Kidney (tissue), 14 donors: ENCODE results near the gene SPEN. TPM values are rescaled to one million over a fixed set of nuclear protein-coding genes. Genes with fewer than 3 reads are reported as not detected.

ENCODE experiments used
- DNase-seq, 5 donors: peaks; one replicate each; pipeline ENCODE4 v3.0.0-alpha.2; 2013 to 2020
- FAIRE-seq: peaks from 2 replicates; lab custom pipeline; 2012; peaks lifted over from hg19 to GRCh38; lab: Jason Lieb, UNC
- H3K27ac ChIP-seq, 2 donors: one replicate each; pipeline ENCODE4 v1.7.0; 2013; ENCODE audit warnings: low read depth in 2 of 2, low read length in 2 of 2, inconsistent platforms in 1 of 2
- H3K27me3 ChIP-seq: one replicate; pipeline ENCODE4 v1.7.1; 2013; ENCODE audit warnings: low read length, inconsistent platforms; ENCODE audit not compliant: control insufficient read depth, insufficient read depth
- H3K36me3 ChIP-seq, 3 donors: one replicate each; pipeline versions ENCODE4 v1.7.0 to v1.7.1; 2013; ENCODE audit warnings: low read length in 3 of 3, control low read depth in 1 of 3, inconsistent platforms in 1 of 3; ENCODE audit not compliant: insufficient read depth in 3 of 3, control insufficient read depth in 2 of 3
- H3K4me1 ChIP-seq, 3 donors: one replicate each; pipeline versions ENCODE4 v1.7.0 to v1.7.1; 2013; ENCODE audit warnings: low read length in 3 of 3, inconsistent platforms in 1 of 3, low read depth in 1 of 3; ENCODE audit not compliant: control insufficient read depth in 2 of 3, insufficient read depth in 2 of 3
- H3K4me3 ChIP-seq, 3 donors: one replicate each; pipeline versions ENCODE4 v1.7.0 to v1.8.1; 2013; ENCODE audit warnings: low read length in 3 of 3, control low read depth in 1 of 3, inconsistent platforms in 1 of 3
- H3K9ac ChIP-seq, 3 donors: one replicate each; pipeline versions ENCODE4 v1.7.0 to v1.7.1; 2013; ENCODE audit warnings: low read length in 3 of 3, control low read depth in 1 of 3, inconsistent platforms in 1 of 3
- H3K9me3 ChIP-seq, 3 donors: one replicate each; pipeline versions ENCODE4 v1.7.0 to v1.7.1; 2013; ENCODE audit warnings: low read length in 3 of 3, control low read depth in 1 of 3, inconsistent platforms in 1 of 3; ENCODE audit not compliant: control insufficient read depth in 2 of 3, insufficient read depth in 1 of 3
- CTCF ChIP-seq: IDR thresholded peaks from 3 replicates; pipeline ENCODE4 v1.5.1; 2012; ENCODE audit warnings: mild to moderate bottlenecking, moderate library complexity, borderline replicate concordance; ENCODE audit not compliant: insufficient read depth; ENCODE audit errors: extremely low read depth
- intact Hi-C: fragments of 100-400 bp; cut with DNase I; formaldehyde crosslinking; loops from one replicate; pipeline ENCODE4 v1.11.1; 2022
- polyA plus RNA-seq: library from polyadenylated mRNA; stranded (reverse); fragments of 350-450 nt; fragmentation: Illumina TruSeq; extraction: RNeasy Lipid Tissue Mini Kit (QIAGEN cat#74804); gene quantifications from one replicate; pipeline ENCODE4 v1.2.3, GENCODE V29; 2014; ENCODE audit warnings: low read depth, low replicate concordance; ENCODE audit not compliant: insufficient read depth
- total RNA-seq: library from RNA; stranded (reverse); fragmentation: NEBNext Ultra II Directional; extraction: Animal tissue kit (Norgen Biotek cat#: 25700); gene quantifications from one replicate; pipeline ENCODE4 v1.2.1, GENCODE V29; 2021
- donor health status: control.
- donor health status: control.
- donor health status: control.
- donor health status: control.
- donor health status: control.
- donor health status: DM: yes; HTN: yes; CAD: no.
- donor health status: Normal renal cell carcinoma (clear cell type).

SPEN gene
- total and polyA plus RNA-seq, 2 donors from 2014 or later = 9.4 to 70.7 TPM

DNA sequence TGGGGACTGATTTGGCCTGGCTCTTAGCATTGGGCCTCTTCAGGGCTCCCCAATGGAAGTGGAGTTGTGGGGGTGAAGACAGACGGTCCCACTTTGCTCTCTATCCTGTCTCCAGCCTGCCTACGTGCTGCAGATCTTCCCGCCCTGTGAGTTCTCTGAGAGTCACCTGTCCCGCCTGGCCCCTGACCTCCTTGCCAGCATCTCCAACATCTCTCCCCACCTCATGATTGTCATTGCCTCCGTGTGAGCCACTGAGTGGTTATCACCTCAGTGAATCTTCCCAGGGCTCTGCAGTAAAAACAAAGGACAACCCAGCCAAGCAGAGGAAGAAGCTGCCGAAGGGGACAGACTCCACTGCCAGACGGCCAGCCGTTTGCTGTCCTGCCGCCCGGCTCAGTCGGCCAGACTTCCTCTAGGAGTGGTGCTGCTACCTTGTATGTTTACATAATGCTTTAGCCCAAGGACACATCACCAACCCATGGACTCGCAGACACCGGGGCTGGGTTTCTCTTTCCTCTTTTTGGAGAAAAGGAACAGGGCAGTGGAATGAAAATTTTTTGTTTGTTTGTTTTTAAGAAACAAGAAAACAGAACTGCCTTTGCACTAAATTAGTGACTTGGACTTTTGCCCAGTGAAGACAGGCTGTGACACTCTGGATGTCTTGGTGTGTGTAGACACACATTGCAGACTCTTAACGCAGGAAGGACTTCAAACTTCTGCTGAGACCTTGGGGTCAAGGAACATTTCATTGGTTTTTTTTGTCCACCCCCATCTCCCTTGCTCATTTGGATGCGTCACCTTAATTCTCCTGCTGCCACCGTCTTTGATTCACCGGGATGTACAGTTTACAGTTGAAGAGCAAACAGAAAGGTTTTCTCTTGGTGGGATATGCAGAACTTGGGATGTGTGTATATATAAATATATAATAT, 91.9 kb downstream of the SPEN start:
- intact Hi-C loops = no loop called here
- Histone ChIP-seq H3K9me3 (no peaks in the 10 kb centered on the region), H3K27ac (peak overlapping the region in 1 of 2 donors; percentile 43), H3K27me3 (no peaks in the 10 kb centered on the region), H3K36me3 (peaks cover 5 to 68% (median 38%) of the 10 kb centered on the region in 3 donors), H3K4me1 (peaks cover 0 to 7% (median 5%) of the 10 kb centered on the region in 3 donors), H3K4me3 (no peak overlapping the region), H3K9ac (no peak overlapping the region)
- FAIRE-seq = no peak
- no peak for TF ChIP-seq CTCF
- peak in 2 of 5 donors; percentile 65 to 77 for DNase-seq

- FAIRE-seq (no peak), DNase-seq (peak in 1 of 5 donors; percentile 5)
- H3K4me3 ChIP-seq = no peak overlapping the region
- no peak overlapping the region for H3K9ac ChIP-seq
- peaks cover 0 to 7% (median 5%) of the 10 kb centered on the region in 3 donors for H3K4me1 ChIP-seq
- no peaks in the 10 kb centered on the region for H3K9me3 ChIP-seq
- intact Hi-C loops = no loop called here
- H3K27me3 ChIP-seq = no peaks in the 10 kb centered on the region
- H3K27ac ChIP-seq = no peak overlapping the region
- no peak for TF ChIP-seq CTCF
- H3K36me3 ChIP-seq = peaks cover 5 to 61% (median 30%) of the 10 kb centered on the region in 3 donors
Measured at GRCh38 chr1:15940110-15941043, 92.9 kb downstream of the SPEN start.

- FAIRE-seq (no peak), DNase-seq (peak in 1 of 5 donors; percentile 39)
- no peak overlapping the region for H3K9ac ChIP-seq
- no peak overlapping the region for H3K27ac ChIP-seq
- intact Hi-C loops = no loop called here
- H3K4me3 ChIP-seq = no peak overlapping the region
- H3K27me3 ChIP-seq = no peaks in the 10 kb centered on the region
- TF ChIP-seq CTCF = no peak
- H3K9me3 ChIP-seq = no peaks in the 10 kb centered on the region
- H3K36me3 ChIP-seq = peaks cover 5 to 64% (median 33%) of the 10 kb centered on the region in 3 donors
- H3K4me1 ChIP-seq = peaks cover 0 to 7% (median 5%) of the 10 kb centered on the region in 3 donors
Measured at GRCh38 chr1:15941044-15941840, 93.7 kb downstream of the SPEN start.
